Endothelial cell (in vitro differentiated cells): ENCODE results near the gene SCFD2. TPM values are rescaled to one million over a fixed set of nuclear protein-coding genes. Genes with fewer than 3 reads are reported as not detected.

Experiments
- DNase-seq: peaks from one replicate; pipeline ENCODE4 v3.0.0; 2021; ENCODE audit warnings: low spot score
- H3K27ac Mint-ChIP-seq: one replicate; pipeline ENCODE4 v1.8.0; 2021; ENCODE audit warnings: mixed read lengths, inconsistent platforms; ENCODE audit not compliant: unreplicated experiment
- H3K27me3 Mint-ChIP-seq: one replicate; pipeline ENCODE4 v1.8.0; 2021; ENCODE audit warnings: mild to moderate bottlenecking, moderate library complexity, mixed read lengths, inconsistent platforms; ENCODE audit not compliant: unreplicated experiment
- H3K36me3 Mint-ChIP-seq: one replicate; pipeline ENCODE4 v1.8.0; 2021; ENCODE audit warnings: mild to moderate bottlenecking, low read depth, mixed read lengths, inconsistent platforms; ENCODE audit not compliant: unreplicated experiment
- H3K4me1 Mint-ChIP-seq: one replicate; pipeline ENCODE4 v1.8.0; 2021; ENCODE audit warnings: mild to moderate bottlenecking, mixed read lengths, inconsistent platforms; ENCODE audit not compliant: unreplicated experiment
- H3K4me3 Mint-ChIP-seq: one replicate; pipeline ENCODE4 v1.8.0; 2021; ENCODE audit warnings: mild to moderate bottlenecking, mixed read lengths, inconsistent platforms; ENCODE audit not compliant: unreplicated experiment
- H3K9me3 Mint-ChIP-seq: one replicate; pipeline ENCODE4 v1.8.0; 2021; ENCODE audit warnings: mixed read lengths, inconsistent platforms; ENCODE audit not compliant: unreplicated experiment
- total RNA-seq: library from RNA; stranded (reverse); fragmentation: NEBNext Ultra II Directional; extraction: Animal tissue kit (Norgen Biotek cat#: 25700); gene quantifications from one replicate; pipeline ENCODE4 v1.2.1, GENCODE V29; 2021; ENCODE audit not compliant: unreplicated experiment
- TF ChIP-seq, protein P1 (sequence below): fragments of 200-600 bp; sonication (generic); IDR thresholded peaks from one replicate; pipeline ENCODE4 v1.5.0; 2021; ENCODE audit warnings: antibody characterized with exemption; ENCODE audit not compliant: unreplicated experiment

The SCFD2 gene
- total RNA-seq, 1 donor from 2014 or later = 13.6 TPM

DNA sequence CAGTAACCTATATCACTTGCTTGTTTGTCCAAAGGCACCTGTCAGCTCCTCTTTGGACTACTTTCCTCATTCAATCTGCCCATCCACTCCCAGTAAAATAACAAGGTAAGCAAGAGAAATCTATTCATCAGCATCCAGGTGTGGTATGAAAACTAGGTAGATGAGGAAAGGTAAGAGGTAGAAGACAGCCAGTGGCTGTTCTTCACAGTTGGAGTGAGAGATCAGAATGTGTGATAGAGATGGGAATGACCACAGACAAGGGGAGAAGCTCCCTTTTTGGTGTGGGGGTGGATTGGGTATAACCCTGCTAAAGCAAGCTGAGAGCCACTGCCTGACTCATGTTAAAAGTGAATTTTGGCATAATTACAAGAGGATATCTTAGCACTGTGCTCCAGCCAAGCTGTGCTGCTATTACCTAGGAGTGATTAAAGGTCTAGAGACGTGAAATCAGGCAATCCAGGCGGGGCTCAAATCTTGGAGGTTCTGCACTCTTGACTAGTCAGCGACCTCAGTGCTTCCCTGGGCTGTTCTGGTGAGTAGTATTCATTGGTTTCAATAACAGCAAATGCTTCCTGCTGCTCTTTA lies 531.8 kb downstream of the SCFD2 start:
- H3K27me3 Mint-ChIP-seq = peaks cover 2% of the 10 kb centered on the region
- H3K4me3 Mint-ChIP-seq = no peak overlapping the region
- no peak overlapping the region for H3K27ac Mint-ChIP-seq
- DNase-seq = no peak
- TF ChIP-seq, protein P1, sequence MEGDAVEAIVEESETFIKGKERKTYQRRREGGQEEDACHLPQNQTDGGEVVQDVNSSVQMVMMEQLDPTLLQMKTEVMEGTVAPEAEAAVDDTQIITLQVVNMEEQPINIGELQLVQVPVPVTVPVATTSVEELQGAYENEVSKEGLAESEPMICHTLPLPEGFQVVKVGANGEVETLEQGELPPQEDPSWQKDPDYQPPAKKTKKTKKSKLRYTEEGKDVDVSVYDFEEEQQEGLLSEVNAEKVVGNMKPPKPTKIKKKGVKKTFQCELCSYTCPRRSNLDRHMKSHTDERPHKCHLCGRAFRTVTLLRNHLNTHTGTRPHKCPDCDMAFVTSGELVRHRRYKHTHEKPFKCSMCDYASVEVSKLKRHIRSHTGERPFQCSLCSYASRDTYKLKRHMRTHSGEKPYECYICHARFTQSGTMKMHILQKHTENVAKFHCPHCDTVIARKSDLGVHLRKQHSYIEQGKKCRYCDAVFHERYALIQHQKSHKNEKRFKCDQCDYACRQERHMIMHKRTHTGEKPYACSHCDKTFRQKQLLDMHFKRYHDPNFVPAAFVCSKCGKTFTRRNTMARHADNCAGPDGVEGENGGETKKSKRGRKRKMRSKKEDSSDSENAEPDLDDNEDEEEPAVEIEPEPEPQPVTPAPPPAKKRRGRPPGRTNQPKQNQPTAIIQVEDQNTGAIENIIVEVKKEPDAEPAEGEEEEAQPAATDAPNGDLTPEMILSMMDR = no peak
- no peaks in the 10 kb centered on the region for H3K4me1 Mint-ChIP-seq
- H3K36me3 Mint-ChIP-seq = no peaks in the 10 kb centered on the region
- no peaks in the 10 kb centered on the region for H3K9me3 Mint-ChIP-seq

DNA sequence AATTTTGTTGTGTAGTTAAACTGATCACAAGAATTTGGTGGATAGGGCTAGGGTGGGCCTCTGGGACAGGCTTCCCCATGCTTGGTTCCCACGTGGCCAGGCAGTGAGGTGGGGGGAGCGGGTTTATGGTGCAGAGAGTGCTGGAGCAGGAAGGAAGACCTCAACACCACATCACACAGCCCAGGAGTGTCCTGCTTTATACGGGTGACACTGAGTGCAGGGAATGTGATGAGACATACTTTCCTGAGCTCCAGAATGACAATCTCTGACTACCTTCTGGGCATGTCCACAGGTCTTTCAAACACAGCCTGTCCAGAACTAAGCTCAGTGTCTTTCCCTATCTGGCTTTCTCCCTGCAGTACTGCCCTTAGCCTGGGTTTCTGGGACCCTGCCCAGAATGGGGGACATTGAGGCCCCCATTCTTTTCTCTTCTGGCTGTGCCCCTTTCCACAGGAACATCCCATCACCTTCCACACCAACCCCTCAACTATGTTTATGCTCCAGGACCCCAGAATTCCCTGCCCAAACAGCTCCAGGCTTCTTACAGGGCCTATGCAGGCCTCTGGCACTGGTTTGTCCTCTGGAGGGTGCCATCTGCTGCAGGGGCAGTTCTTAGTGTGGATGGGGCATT lies 540.3 kb downstream of the SCFD2 start:
- H3K36me3 Mint-ChIP-seq = no peaks in the 10 kb centered on the region
- H3K4me3 Mint-ChIP-seq = no peak overlapping the region
- no peaks in the 10 kb centered on the region for H3K9me3 Mint-ChIP-seq
- H3K4me1 Mint-ChIP-seq = no peaks in the 10 kb centered on the region
- DNase-seq = no peak
- H3K27me3 Mint-ChIP-seq = no peaks in the 10 kb centered on the region
- TF ChIP-seq, protein P1 = no peak
- no peak overlapping the region for H3K27ac Mint-ChIP-seq

DNA sequence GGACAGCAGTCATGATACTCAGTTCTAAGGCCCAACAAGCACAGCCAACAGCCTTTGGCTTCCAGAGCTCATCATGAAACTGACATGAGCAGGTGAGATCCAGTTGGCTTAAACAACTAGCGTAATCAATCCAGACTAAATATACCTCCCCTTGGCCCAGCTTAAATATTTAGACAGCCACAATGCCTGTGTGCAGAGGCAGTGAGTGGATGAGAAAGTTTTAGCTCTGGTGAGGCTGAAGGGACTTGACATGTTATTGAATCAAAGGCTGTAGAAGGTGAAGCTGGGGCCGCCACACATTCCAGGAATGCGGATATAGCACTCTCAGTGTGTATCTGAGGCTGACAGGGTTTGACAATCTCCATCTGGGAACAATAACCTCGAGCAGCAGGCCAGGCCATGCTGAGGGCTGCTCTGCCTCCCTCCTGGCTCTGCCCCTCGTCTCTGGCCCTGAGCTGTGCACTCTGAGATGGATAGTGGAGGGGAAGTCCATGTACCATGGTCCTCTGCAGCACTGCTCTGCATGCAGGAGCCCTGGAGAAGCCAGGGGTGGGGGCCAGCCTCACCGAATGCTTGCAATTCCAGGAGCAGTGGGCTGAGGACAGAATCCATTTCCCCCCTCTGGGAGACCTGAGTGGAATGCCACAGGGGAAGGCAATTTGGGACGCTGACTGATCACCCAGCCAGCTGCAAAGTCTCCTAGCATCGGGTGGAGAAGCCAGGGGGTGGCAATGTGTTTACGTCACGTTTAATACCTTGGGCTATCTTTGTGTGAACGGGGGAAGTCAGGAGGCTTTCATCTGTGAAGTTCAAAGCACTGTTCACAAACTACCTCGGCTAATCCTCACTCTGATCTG lies 541.0 kb downstream of the SCFD2 start:
- Mint-ChIP-seq H3K36me3 (no peaks in the 10 kb centered on the region), H3K27ac (no peak overlapping the region), H3K4me3 (no peak overlapping the region), H3K4me1 (no peaks in the 10 kb centered on the region), H3K9me3 (no peaks in the 10 kb centered on the region), H3K27me3 (no peaks in the 10 kb centered on the region)
- TF ChIP-seq, protein P1 = no peak
- DNase-seq = no peak

DNA sequence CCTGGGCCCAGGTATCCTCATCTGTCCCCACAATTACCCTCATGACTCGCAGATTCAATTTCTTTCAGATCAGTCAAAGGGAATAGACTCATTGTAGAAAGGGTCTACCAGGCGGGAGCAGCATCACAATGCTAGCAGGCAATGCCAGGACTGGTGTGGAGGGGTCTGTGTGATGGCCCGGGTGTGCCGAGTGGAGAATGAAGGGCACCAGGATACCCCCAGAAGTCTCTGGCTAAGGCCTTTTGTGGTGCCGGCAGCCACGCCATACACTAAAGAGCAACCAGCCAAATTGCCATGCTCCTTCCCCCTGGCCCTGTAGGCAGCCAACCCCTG lies 541.6 kb downstream of the SCFD2 start:
- Mint-ChIP-seq H3K9me3 (no peaks in the 10 kb centered on the region), H3K4me3 (no peak overlapping the region), H3K4me1 (no peaks in the 10 kb centered on the region), H3K27ac (no peak overlapping the region), H3K36me3 (no peaks in the 10 kb centered on the region), H3K27me3 (no peaks in the 10 kb centered on the region)
- DNase-seq = no peak
- TF ChIP-seq, protein P1 = no peak

DNA sequence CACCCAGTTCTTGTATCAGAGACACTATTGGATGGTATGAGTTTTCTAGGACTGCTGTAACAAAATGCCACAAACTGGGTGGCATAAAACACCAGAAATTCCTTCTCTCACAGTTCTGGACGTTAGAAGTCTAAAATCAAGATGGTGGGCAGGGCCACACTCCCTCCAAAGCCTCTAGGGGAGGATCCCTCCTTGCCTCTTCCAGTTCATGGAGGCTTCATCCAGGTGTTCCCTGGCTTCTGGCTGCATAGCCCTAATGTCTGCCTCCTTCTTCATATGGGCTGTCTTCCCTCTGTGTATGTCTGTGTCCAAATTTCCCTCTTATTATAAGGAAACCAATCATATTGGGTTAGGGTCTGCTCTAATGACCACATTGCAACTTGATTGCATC lies 542.2 kb downstream of the SCFD2 start:
- no peak overlapping the region for H3K27ac Mint-ChIP-seq
- TF ChIP-seq, protein P1 = no peak
- no peaks in the 10 kb centered on the region for H3K36me3 Mint-ChIP-seq
- H3K9me3 Mint-ChIP-seq = no peaks in the 10 kb centered on the region
- no peaks in the 10 kb centered on the region for H3K4me1 Mint-ChIP-seq
- no peak for DNase-seq
- H3K4me3 Mint-ChIP-seq = no peak overlapping the region
- H3K27me3 Mint-ChIP-seq = no peaks in the 10 kb centered on the region
